Endodermal cell (in vitro differentiated cells): ENCODE measurements around the gene PEX7. TPM values are rescaled to one million over a fixed set of nuclear protein-coding genes. Genes with fewer than 3 reads are reported as not detected.

ENCODE experiments used
- DNase-seq: peaks from one replicate; pipeline ENCODE4 v3.0.0-alpha.2; 2017
- H3K27ac ChIP-seq: 2 replicates; pipeline ENCODE4 v1.5.1; 2013; ENCODE audit warnings: mild to moderate bottlenecking, low read depth, low read length, moderate library complexity
- H3K27me3 ChIP-seq: 2 replicates; pipeline ENCODE4 v1.6.1; 2013; ENCODE audit warnings: mild to moderate bottlenecking, low read length, moderate library complexity; ENCODE audit not compliant: insufficient read depth, control insufficient read depth, poor library complexity, severe bottlenecking
- H3K36me3 ChIP-seq: 2 replicates; pipeline ENCODE4 v1.7.0; 2013; ENCODE audit warnings: mild to moderate bottlenecking, low read length, moderate library complexity; ENCODE audit not compliant: control insufficient read depth, insufficient read depth
- H3K4me1 ChIP-seq: one replicate; pipeline ENCODE4 v1.7.0; 2013; ENCODE audit warnings: low read length; ENCODE audit not compliant: control insufficient read depth, insufficient read depth
- H3K4me3 ChIP-seq: 2 replicates; pipeline ENCODE4 v1.5.1; 2013; ENCODE audit warnings: mild to moderate bottlenecking, low read length, moderate library complexity
- H3K9ac ChIP-seq: 2 replicates; pipeline ENCODE4 v1.6.1; 2013; ENCODE audit warnings: mild to moderate bottlenecking, low read length, moderate library complexity; ENCODE audit not compliant: poor library complexity, severe bottlenecking; ENCODE audit errors: extremely low read depth
- H3K9me3 ChIP-seq: 2 replicates; pipeline ENCODE4 v1.6.1; 2013; ENCODE audit warnings: mild to moderate bottlenecking, low read length, moderate library complexity; ENCODE audit not compliant: control insufficient read depth
- H3K27ac Mint-ChIP-seq: 2 replicates; pipeline ENCODE4 v1.8.0; 2020; ENCODE audit warnings: mixed read lengths
- H3K27me3 Mint-ChIP-seq: 2 replicates; pipeline ENCODE4 v1.8.0; 2021; ENCODE audit warnings: mild to moderate bottlenecking, mixed read lengths; ENCODE audit not compliant: insufficient read depth
- H3K36me3 Mint-ChIP-seq: 2 replicates; pipeline ENCODE4 v1.8.0; 2020; ENCODE audit warnings: low read depth, mixed read lengths
- H3K4me1 Mint-ChIP-seq: 2 replicates; pipeline ENCODE4 v1.8.0; 2020; ENCODE audit warnings: mixed read lengths
- H3K4me3 Mint-ChIP-seq: 2 replicates; pipeline ENCODE4 v1.8.0; 2020; ENCODE audit warnings: mild to moderate bottlenecking, moderate library complexity, mixed read lengths
- H3K9me3 Mint-ChIP-seq: 2 replicates; pipeline ENCODE4 v1.8.0; 2020; ENCODE audit warnings: mild to moderate bottlenecking, mixed read lengths
- CTCF ChIP-seq: fragments of 200-600 bp; sonication (generic); conservative IDR thresholded peaks from 2 replicates; pipeline ENCODE4 v1.5.0; 2021; ENCODE audit warnings: antibody characterized with exemption, mild to moderate bottlenecking
- WGBS, 2 experiments: methylation state at CpG; one replicate each; pipeline versions ENCODE4 v1.1.5 to v1.1.7; 2013; ENCODE audit warnings: missing lambda C conversion rate in 2 of 2, mixed read lengths in 1 of 2; ENCODE audit not compliant: insufficient coverage in 1 of 2, insufficient read length in 1 of 2; 5-methylcytosine and 5-hydroxymethylcytosine counted together
- total RNA-seq, 2 donors: library from RNA; stranded (reverse); fragmentation: NEBNext Ultra II Directional in 1 of 2; extraction: Animal tissue kit (Norgen Biotek cat#: 25700) in 1 of 2; gene quantifications; 2 replicates in 1 of 2; 3 replicates in 1 of 2; pipeline ENCODE4 v1.2.1, GENCODE V29; 2021

The PEX7 gene
- total RNA-seq, 2 donors from 2014 or later = 11.2 to 11.6 TPM

- Histone ChIP-seq H3K9ac (peak overlapping the region; percentile 1), H3K4me3 (peak overlapping the region; percentile 79), H3K9me3 (no peaks in the 10 kb centered on the region), H3K27me3 (peaks cover 70% of the 10 kb centered on the region), H3K27ac (no peak overlapping the region), H3K4me1 (no peaks in the 10 kb centered on the region), H3K36me3 (no peaks in the 10 kb centered on the region)
- no peak for TF ChIP-seq CTCF
- WGBS, 2 experiments = 11 to 16% methylated on average over 20 to 37 of the region's 37 CpGs
- Mint-ChIP-seq H3K4me1 (peaks cover 4% of the 10 kb centered on the region), H3K27me3 (peaks cover 69% of the 10 kb centered on the region), H3K36me3 (no peaks in the 10 kb centered on the region), H3K4me3 (peak overlapping the region; percentile 57), H3K27ac (no peak overlapping the region), H3K9me3 (no peaks in the 10 kb centered on the region)
- DNase-seq = peak; percentile 69
Measured at GRCh38 chr6:136920671-136921380, 98.4 kb downstream of the PEX7 start.

GRCh38 chr6:136921381-136921935, 99.1 kb downstream of the PEX7 start:
- H3K36me3 Mint-ChIP-seq = no peaks in the 10 kb centered on the region
- H3K4me3 Mint-ChIP-seq = peak overlapping the region; percentile 57
- DNase-seq = peak; percentile 73
- H3K4me1 Mint-ChIP-seq = peaks cover 4% of the 10 kb centered on the region
- 1 to 2% methylated on average over 9 to 59 of the region's 59 CpGs for WGBS, 2 experiments
- peak overlapping the region; percentile 79 for H3K4me3 ChIP-seq
- no peaks in the 10 kb centered on the region for H3K9me3 ChIP-seq
- no peak for TF ChIP-seq CTCF
- no peaks in the 10 kb centered on the region for H3K4me1 ChIP-seq
- H3K27me3 Mint-ChIP-seq = peaks cover 73% of the 10 kb centered on the region
- H3K27ac Mint-ChIP-seq = no peak overlapping the region
- H3K36me3 ChIP-seq = no peaks in the 10 kb centered on the region
- H3K27ac ChIP-seq = no peak overlapping the region
- H3K9ac ChIP-seq = peak overlapping the region; percentile 1
- peaks cover 70% of the 10 kb centered on the region for H3K27me3 ChIP-seq
- H3K9me3 Mint-ChIP-seq = no peaks in the 10 kb centered on the region

- Mint-ChIP-seq H3K4me3 (peak within 1 kb of the TSS; percentile 57), H3K36me3 (no peaks in the 10 kb centered on the region), H3K27ac (no peak within 1 kb of the TSS), H3K4me1 (peaks cover 4% of the 10 kb centered on the region), H3K27me3 (peaks cover 75% of the 10 kb centered on the region), H3K9me3 (no peaks in the 10 kb centered on the region)
- peak within 1 kb of the TSS; percentile 79 for H3K4me3 ChIP-seq
- peak within 1 kb of the TSS; percentile 1 for H3K9ac ChIP-seq
- no peak for TF ChIP-seq CTCF
- H3K36me3 ChIP-seq = no peaks in the 10 kb centered on the region
- peaks cover 70% of the 10 kb centered on the region for H3K27me3 ChIP-seq
- no peaks in the 10 kb centered on the region for H3K9me3 ChIP-seq
- no peaks in the 10 kb centered on the region for H3K4me1 ChIP-seq
- no peak within 1 kb of the TSS for H3K27ac ChIP-seq
- DNase-seq = peak; percentile 82
- WGBS, 2 experiments = 1 to 2% methylated on average over 27 to 86 of the region's 86 CpGs
Measured at GRCh38 chr6:136921936-136922684, 99.7 kb downstream of the PEX7 start, which contains the start of gene SLC35D3. TSS of gene SLC35D3 (plus strand) at chr6:136922301. CDS start at chr6:136922429, 128 bp downstream.
